Measurements from ENCODE around the gene CDK9. TPM values are rescaled to one million over a fixed set of nuclear protein-coding genes. Genes with fewer than 3 reads are reported as not detected.

Gene CDK9
- polyA plus RNA-seq, 1 donor (not counting 4 experiments of a cell fraction or from before 2014, with no cell fraction given), result 47.8 TPM

DNA sequence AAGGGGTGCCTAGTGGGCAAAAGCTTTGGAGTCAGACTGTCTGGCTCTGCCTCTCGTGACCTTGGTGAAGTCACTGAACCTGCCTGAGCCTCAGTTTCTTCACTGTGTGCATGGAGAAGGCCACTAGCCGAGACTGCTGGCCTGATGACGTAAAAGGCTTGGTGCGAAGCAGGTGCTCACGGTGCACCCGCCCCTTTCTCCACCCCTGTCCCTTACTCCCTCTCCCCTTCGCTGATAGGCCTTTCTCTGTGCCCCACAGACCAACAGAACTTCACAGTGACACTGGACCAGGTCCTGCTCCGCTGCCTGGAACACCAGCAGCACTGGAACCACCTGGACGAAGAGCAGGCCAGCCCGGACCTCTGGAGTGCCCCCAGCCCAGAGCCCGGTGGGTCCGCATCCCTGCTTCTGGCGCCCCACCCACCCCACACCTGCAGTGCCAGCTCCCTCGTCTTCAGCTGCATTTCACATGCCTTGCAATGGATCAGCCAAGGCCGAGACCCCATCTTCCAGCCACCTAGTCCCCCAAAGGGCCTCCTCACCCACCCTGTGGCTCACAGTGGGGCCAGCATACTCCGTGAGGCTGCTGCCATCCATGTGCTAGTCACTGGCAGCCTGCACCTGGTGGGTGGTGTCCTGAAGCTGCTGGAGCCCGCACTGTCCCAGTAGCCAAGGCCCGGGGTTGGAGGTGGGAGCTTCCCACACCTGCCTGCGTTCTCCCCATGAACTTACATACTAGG lies 27.3 kb downstream of the CDK9 start:
- Histone ChIP-seq H4K20me1 (ENCODE audit: control insufficient read depth, extremely low read depth, insufficient read depth, low read length) (peaks cover 7% of the 10 kb centered on the region), H3K4me3 (ENCODE audit: control insufficient read depth in 2 of 3, extremely low read depth in 1 of 3, insufficient read depth in 2 of 3, low read depth in 1 of 3, low read length in 3 of 3) (no peak overlapping the region), H3K27ac (ENCODE audit: control insufficient read depth, insufficient read depth, low read length) (no peak overlapping the region), H3K27me3 (ENCODE audit: control insufficient read depth, extremely low read depth, insufficient read depth, low read length) (no peaks in the 10 kb centered on the region), H2AFZ (ENCODE audit: control insufficient read depth, low read length) (no peak overlapping the region), H3K4me2 (ENCODE audit: control insufficient read depth, extremely low read depth, insufficient read depth, low read depth, low read length) (no peak overlapping the region), H3K9ac (ENCODE audit: control insufficient read depth, extremely low read depth, insufficient read depth, low read length) (no peak overlapping the region), H3K79me2 (ENCODE audit: control insufficient read depth, insufficient read depth, low read length) (no peaks in the 10 kb centered on the region), H3K36me3 (ENCODE audit: control insufficient read depth in 2 of 2, extremely low read depth in 1 of 2, insufficient read depth in 2 of 2, low read length in 2 of 2) (peaks cover 36 to 39% of the 10 kb centered on the region in 2 experiments), H3K9me1 (ENCODE audit: control insufficient read depth, extremely low read depth, insufficient read depth, low read length) (peaks cover 3% of the 10 kb centered on the region), H3K4me1 (ENCODE audit: control insufficient read depth, extremely low read depth, insufficient read depth, low read length) (peaks cover 19% of the 10 kb centered on the region), H3K9me3 (ENCODE audit: control insufficient read depth, low read depth, low read length) (no peaks in the 10 kb centered on the region)
- FAIRE-seq (no peak), DNase-seq (ENCODE audit: low read depth, low spot score) (no peak)
- dilution Hi-C loops (cut with MboI; ENCODE audit: extremely low pct_ligation_motif_present, low sequenced_read_pairs), result no loop called here
- TF ChIP-seq, protein P1, sequence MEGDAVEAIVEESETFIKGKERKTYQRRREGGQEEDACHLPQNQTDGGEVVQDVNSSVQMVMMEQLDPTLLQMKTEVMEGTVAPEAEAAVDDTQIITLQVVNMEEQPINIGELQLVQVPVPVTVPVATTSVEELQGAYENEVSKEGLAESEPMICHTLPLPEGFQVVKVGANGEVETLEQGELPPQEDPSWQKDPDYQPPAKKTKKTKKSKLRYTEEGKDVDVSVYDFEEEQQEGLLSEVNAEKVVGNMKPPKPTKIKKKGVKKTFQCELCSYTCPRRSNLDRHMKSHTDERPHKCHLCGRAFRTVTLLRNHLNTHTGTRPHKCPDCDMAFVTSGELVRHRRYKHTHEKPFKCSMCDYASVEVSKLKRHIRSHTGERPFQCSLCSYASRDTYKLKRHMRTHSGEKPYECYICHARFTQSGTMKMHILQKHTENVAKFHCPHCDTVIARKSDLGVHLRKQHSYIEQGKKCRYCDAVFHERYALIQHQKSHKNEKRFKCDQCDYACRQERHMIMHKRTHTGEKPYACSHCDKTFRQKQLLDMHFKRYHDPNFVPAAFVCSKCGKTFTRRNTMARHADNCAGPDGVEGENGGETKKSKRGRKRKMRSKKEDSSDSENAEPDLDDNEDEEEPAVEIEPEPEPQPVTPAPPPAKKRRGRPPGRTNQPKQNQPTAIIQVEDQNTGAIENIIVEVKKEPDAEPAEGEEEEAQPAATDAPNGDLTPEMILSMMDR (optimal IDR thresholded peaks at IDR 0.05 in 1 of 3, IDR thresholded peaks at IDR 0.05 in 1 of 3, conservative IDR thresholded peaks at IDR 0.05 in 1 of 3; ENCODE audit: extremely low read depth in 1 of 3, insufficient read depth in 2 of 3, low read length in 3 of 3), result no peak
- no peak for TF ChIP-seq EZH2 (IDR thresholded peaks at IDR 0.05; ENCODE audit: low read length)

- FAIRE-seq, result no peak
- Histone ChIP-seq H3K27me3 (ENCODE audit: control insufficient read depth, extremely low read depth, insufficient read depth, low read length) (no peaks in the 10 kb centered on the region), H3K4me2 (ENCODE audit: control insufficient read depth, extremely low read depth, insufficient read depth, low read depth, low read length) (no peak overlapping the region), H3K9me1 (ENCODE audit: control insufficient read depth, extremely low read depth, insufficient read depth, low read length) (peaks cover 3% of the 10 kb centered on the region), H3K4me3 (ENCODE audit: control insufficient read depth in 2 of 3, extremely low read depth in 1 of 3, insufficient read depth in 2 of 3, low read depth in 1 of 3, low read length in 3 of 3) (no peak overlapping the region), H2AFZ (ENCODE audit: control insufficient read depth, low read length) (no peak overlapping the region), H3K4me1 (ENCODE audit: control insufficient read depth, extremely low read depth, insufficient read depth, low read length) (peaks cover 19% of the 10 kb centered on the region), H3K9me3 (ENCODE audit: control insufficient read depth, low read depth, low read length) (no peaks in the 10 kb centered on the region), H3K27ac (ENCODE audit: control insufficient read depth, insufficient read depth, low read length) (no peak overlapping the region), H4K20me1 (ENCODE audit: control insufficient read depth, extremely low read depth, insufficient read depth, low read length) (peaks cover 7% of the 10 kb centered on the region), H3K79me2 (ENCODE audit: control insufficient read depth, insufficient read depth, low read length) (no peaks in the 10 kb centered on the region), H3K9ac (ENCODE audit: control insufficient read depth, extremely low read depth, insufficient read depth, low read length) (no peak overlapping the region), H3K36me3 (ENCODE audit: control insufficient read depth in 2 of 2, extremely low read depth in 1 of 2, insufficient read depth in 2 of 2, low read length in 2 of 2) (peaks cover 32 to 34% of the 10 kb centered on the region in 2 experiments)
- dilution Hi-C loops (cut with MboI; ENCODE audit: extremely low pct_ligation_motif_present, low sequenced_read_pairs), result no loop called here
- TF ChIP-seq EZH2 (IDR thresholded peaks at IDR 0.05; ENCODE audit: low read length), result no peak
- TF ChIP-seq, protein P1 (optimal IDR thresholded peaks at IDR 0.05 in 1 of 3, IDR thresholded peaks at IDR 0.05 in 1 of 3, conservative IDR thresholded peaks at IDR 0.05 in 1 of 3; ENCODE audit: extremely low read depth in 1 of 3, insufficient read depth in 2 of 3, low read length in 3 of 3), result no peak
- no peak for DNase-seq (ENCODE audit: low read depth, low spot score)
Observed at GRCh38 chr9:127813686-127814226, 27.9 kb downstream of the CDK9 start.
